Upper lobe of right lung (tissue), 1 donor: Measurements from ENCODE around the gene CCDC27. TPM values are rescaled to one million over a fixed set of nuclear protein-coding genes. Genes with fewer than 3 reads are reported as not detected.
"Not testable (repeated sequence)": the region's sequence is repeated elsewhere in the genome, so short reads cannot be mapped to it uniquely, and the experiment has no call there.

Source experiments
- ATAC-seq: fragments of 200-7000 bp; cut with Tn5 transposase; one replicate; pipeline ENCODE4 v1.9.1; 2020; ENCODE audit warnings: mild to moderate bottlenecking, moderate library complexity
- DNase-seq: peaks from one replicate; pipeline ENCODE4 v3.0.0-alpha.2; 2020
- H3K27ac ChIP-seq: fragments of 200-600 bp; one replicate; pipeline ENCODE4 v1.8.0; 2022
- H3K27me3 ChIP-seq: fragments of 200-600 bp; one replicate; pipeline ENCODE4 v1.8.0; 2022; ENCODE audit warnings: mild to moderate bottlenecking
- H3K36me3 ChIP-seq: fragments of 200-600 bp; one replicate; pipeline ENCODE4 v1.8.0; 2022
- H3K4me1 ChIP-seq: fragments of 200-600 bp; one replicate; pipeline ENCODE4 v1.8.0; 2022
- H3K4me3 ChIP-seq: fragments of 200-600 bp; one replicate; pipeline ENCODE4 v1.8.0; 2022; ENCODE audit warnings: mild to moderate bottlenecking
- H3K9me3 ChIP-seq: fragments of 200-600 bp; one replicate; pipeline ENCODE4 v1.8.0; 2022
- intact Hi-C: fragments of 100-400 bp; cut with DNase I; formaldehyde crosslinking; loops from one replicate; pipeline ENCODE4 v1.11.0; 2022
- total RNA-seq: library from RNA; stranded (reverse); fragmentation: NEBNext Ultra II Directional; extraction: Animal tissue kit (Norgen Biotek cat#: 25700); gene quantifications from one replicate; pipeline ENCODE4 v1.2.1, GENCODE V29; 2021
- TF ChIP-seq, protein P1 (sequence below): fragments of 200-600 bp; IDR thresholded peaks from one replicate; pipeline ENCODE4 v1.8.0; 2022; ENCODE audit warnings: antibody characterized with exemption
- donor health status: DM: no; HTN: yes; CAD: no; lungs with severe emphysema.

Gene CCDC27
- total RNA-seq, 1 donor from 2014 or later = not detected

DNA sequence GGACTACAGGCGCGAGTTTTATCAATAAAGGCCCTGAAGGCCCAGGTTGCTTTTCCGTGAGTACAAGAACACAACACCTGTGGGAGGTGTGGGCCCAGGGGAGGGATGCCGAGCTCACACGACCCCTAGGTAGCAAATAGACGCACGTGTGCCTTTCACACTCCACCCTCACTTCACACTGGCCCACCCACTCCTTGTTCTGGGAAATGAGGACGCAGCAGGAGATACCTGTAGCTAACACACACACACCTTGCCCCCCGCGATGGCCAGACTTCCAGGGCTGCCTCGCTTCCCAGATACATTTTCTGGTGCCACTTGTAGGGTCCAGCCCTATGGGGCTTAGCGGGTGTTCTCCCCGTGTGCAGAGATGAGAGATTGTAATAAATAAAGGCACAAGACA lies 4.3 kb upstream of the CCDC27 start:
- intact Hi-C loops = no loop called here
- DNase-seq (no peak), ATAC-seq (no peak)
- Histone ChIP-seq H3K36me3 (no peaks in the 10 kb centered on the region), H3K27ac (no peak overlapping the region), H3K27me3 (no peaks in the 10 kb centered on the region), H3K9me3 (no peaks in the 10 kb centered on the region), H3K4me1 (peaks cover 7% of the 10 kb centered on the region), H3K4me3 (peak overlapping the region; percentile 74)
- TF ChIP-seq, protein P1, sequence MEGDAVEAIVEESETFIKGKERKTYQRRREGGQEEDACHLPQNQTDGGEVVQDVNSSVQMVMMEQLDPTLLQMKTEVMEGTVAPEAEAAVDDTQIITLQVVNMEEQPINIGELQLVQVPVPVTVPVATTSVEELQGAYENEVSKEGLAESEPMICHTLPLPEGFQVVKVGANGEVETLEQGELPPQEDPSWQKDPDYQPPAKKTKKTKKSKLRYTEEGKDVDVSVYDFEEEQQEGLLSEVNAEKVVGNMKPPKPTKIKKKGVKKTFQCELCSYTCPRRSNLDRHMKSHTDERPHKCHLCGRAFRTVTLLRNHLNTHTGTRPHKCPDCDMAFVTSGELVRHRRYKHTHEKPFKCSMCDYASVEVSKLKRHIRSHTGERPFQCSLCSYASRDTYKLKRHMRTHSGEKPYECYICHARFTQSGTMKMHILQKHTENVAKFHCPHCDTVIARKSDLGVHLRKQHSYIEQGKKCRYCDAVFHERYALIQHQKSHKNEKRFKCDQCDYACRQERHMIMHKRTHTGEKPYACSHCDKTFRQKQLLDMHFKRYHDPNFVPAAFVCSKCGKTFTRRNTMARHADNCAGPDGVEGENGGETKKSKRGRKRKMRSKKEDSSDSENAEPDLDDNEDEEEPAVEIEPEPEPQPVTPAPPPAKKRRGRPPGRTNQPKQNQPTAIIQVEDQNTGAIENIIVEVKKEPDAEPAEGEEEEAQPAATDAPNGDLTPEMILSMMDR = no peak

DNA sequence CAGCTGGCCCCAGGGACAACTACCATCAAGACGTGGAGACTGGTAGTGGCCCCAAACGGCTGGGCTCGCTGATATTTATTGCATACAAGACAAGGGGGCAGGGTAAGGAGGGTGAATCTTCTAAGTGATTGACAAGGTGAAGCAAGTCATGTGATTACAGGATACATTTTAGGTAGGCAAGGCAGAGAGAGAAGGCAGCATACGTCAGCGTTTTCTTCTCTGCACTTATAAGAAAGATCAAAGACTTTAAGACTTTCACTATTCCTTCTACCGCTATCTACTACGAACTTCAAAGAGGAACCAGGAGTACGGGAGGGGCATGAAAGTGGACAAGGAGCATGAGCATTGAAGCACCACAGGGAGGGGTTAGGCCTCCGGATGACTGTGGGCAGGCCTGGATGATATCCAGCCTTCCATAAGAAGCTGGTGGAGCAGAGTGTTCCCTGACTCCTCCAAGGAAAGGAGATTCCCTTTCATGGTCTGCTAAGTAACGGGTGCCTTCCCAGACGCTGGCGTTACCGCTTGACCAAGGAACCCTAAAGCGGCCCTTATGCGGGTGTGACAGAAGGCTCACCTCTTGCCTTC lies 3.8 kb upstream of the CCDC27 start:
- H3K4me1 ChIP-seq, H3K4me3 ChIP-seq, DNase-seq, H3K27ac ChIP-seq, H3K27me3 ChIP-seq, H3K9me3 ChIP-seq, ATAC-seq, intact Hi-C loops, H3K36me3 ChIP-seq: not testable (repeated sequence)

DNA sequence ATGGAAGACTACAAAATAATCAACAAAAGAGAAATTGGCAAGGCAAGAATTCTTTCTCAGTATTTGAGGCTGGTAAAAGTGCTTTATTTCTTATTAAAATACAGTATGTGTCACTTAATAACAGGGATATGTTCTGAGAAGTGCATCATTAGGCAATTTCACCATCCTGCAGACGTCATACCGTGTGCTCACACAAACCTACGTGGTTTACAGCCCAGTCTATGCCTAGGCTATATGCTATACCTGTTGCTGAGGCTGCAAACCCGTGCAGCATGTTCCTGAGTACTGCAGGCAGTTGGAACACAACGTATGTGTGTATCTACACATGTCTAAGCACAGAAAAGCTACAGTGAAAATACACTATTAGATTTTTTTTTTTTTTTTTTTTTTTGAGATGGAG lies 2.7 kb upstream of the CCDC27 start:
- intact Hi-C loops = no loop called here
- ATAC-seq = no peak
- TF ChIP-seq, protein P1 = no peak
- DNase-seq = no peak
- H3K27me3 ChIP-seq = no peaks in the 10 kb centered on the region
- H3K27ac ChIP-seq = no peak overlapping the region
- H3K9me3 ChIP-seq = no peaks in the 10 kb centered on the region
- H3K4me1 ChIP-seq = peaks cover 7% of the 10 kb centered on the region
- H3K36me3 ChIP-seq = no peaks in the 10 kb centered on the region
- H3K4me3 ChIP-seq = no peak overlapping the region

DNA sequence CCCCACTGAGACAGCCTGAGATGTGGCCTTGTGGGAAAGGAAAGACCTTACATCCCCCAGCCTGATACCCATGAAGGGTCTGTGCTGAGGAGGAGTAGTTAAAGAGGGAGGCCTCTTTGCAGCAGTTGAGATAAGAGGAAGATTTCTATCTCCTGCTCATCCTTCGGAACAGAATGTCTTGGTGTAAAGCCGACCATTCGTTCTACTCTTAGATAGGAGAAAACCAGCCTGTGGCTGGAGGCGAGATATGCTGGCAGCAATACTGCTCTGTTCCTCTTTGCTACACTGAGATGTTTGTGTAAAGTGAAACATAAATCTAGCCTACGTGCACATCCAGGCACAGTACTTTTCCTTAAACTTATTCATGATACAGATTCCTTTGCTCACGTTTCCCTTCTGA lies 1.5 kb upstream of the CCDC27 start:
- Histone ChIP-seq H3K9me3 (no peaks in the 10 kb centered on the region), H3K4me1 (peaks cover 7% of the 10 kb centered on the region), H3K4me3 (no peak overlapping the region), H3K36me3 (no peaks in the 10 kb centered on the region), H3K27ac (no peak overlapping the region), H3K27me3 (peaks cover 12% of the 10 kb centered on the region)
- TF ChIP-seq, protein P1 = no peak
- intact Hi-C loops = no loop called here
- ATAC-seq = no peak
- no peak for DNase-seq

DNA sequence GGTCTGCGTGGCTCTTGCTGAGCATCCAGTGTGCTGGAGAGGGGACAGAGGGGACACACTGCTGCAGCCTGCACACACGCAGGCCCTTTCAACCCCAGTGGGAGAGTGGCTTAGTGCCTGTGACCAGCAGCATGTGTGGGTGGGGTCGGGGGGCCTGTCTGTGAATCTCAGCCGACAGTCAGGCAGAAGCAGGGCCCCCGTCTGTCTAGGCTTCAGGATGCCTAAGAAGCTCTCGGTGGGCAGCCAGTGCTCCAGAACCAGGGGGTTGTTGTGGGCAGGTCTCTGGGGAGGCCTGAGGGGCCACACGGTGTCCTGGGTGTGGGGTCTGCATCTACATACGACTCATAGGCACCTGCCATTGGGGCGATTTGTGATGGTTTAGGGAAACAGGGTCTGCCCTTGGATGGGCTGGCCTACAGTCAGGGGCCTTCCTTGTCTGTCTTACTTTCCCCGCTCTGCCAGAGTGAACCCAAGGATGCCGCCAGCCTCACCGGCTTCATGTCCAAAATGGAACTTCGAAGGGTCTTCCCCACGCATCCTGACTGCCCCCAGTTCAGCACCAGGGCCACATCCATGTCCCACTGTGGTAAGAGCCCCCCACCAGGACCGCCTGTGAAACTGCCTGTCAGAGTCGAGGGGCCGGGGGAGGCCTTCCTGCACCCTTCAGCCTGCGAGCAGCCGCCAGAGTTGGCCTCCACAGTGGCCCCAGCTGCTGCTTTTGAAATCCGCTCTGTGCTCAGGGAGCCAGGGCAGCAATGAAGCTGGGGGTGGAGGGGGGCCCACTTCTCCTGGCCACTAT lies 1.6 kb downstream of the CCDC27 start:
- Histone ChIP-seq H3K36me3 (no peaks in the 10 kb centered on the region), H3K27ac (no peak overlapping the region), H3K27me3 (peaks cover 23% of the 10 kb centered on the region), H3K4me1 (no peaks in the 10 kb centered on the region), H3K4me3 (no peak overlapping the region), H3K9me3 (no peaks in the 10 kb centered on the region)
- intact Hi-C loops = no loop called here
- DNase-seq (no peak), ATAC-seq (no peak)
- TF ChIP-seq, protein P1 = no peak

DNA sequence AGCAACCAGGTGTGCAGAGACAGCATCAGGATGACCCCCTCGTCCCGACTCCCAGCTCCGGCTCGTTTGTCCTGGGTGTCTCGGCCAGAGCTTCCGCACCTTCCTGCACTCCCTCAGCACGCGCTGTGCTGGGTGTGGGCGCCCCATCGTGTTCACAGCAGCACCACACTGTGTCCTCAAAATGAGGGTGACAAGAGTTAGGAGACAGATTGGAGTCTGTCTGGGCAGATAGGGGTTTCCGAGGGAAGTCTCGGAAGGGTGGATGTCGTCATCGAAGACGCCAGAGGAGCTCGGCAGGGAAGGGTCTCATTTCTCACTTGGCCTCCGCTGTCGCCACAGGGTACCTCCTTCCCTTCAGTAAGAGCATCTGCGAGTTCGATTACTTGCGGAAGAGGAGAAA lies 4.1 kb downstream of the CCDC27 start:
- DNase-seq (no peak), ATAC-seq (no peak)
- Histone ChIP-seq H3K27me3 (peaks cover 27% of the 10 kb centered on the region), H3K27ac (no peak overlapping the region), H3K4me3 (no peak overlapping the region), H3K36me3 (no peaks in the 10 kb centered on the region), H3K4me1 (no peaks in the 10 kb centered on the region), H3K9me3 (no peaks in the 10 kb centered on the region)
- TF ChIP-seq, protein P1 = no peak
- intact Hi-C loops = no loop called here
